Thyroid gland (tissue), 4 donors: ENCODE measurements around the gene LACTB.

Experiments used
- CTCF ChIP-seq, 6 experiments: fragments of 200-600 bp in 3 of 6; fragments of 450-650 bp in 3 of 6; sonication (generic) in 3 of 6; IDR thresholded peaks; one replicate each; pipeline ENCODE4 v1.5.1; 2016 to 2019; ENCODE audit warnings: antibody characterized with exemption in 6 of 6, mild to moderate bottlenecking in 2 of 6, inconsistent platforms in 1 of 6, moderate library complexity in 1 of 6
- POLR2A ChIP-seq, 2 donors: fragments of 450-650 bp; IDR thresholded peaks; one replicate each; pipeline ENCODE4 v1.6.1; 2017; ENCODE audit warnings: antibody characterized with exemption in 2 of 2, mild to moderate bottlenecking in 2 of 2, moderate library complexity in 1 of 2

GRCh38 chr15:63103416-63103815, 18.2 kb upstream of the LACTB start:
- no peak for TF ChIP-seq CTCF (IDR thresholded peaks at IDR 0.05)
- no peak for TF ChIP-seq POLR2A (IDR thresholded peaks at IDR 0.05)
